K562 (cell line): ENCODE measurements around the gene TDRD9. TPM values are rescaled to one million over a fixed set of nuclear protein-coding genes. Genes with fewer than 3 reads are reported as not detected.

Experiments
- ATAC-seq: fragments of 200-7000 bp; cut with Tn5 transposase; 3 replicates; pipeline ENCODE4 v1.9.1; 2020; ENCODE audit warnings: moderate library complexity
- BruUV-seq: library from RNA; stranded (reverse); fragments of 400-500 nt; replicated peaks from 2 replicates; lab custom pipeline; 2021; lab: Mats Ljungman, UMichigan
- CTCF ChIA-PET: fragments of 300-600 bp; formaldehyde crosslinking; extraction: SDS; loops from one replicate; lab custom pipeline; 2021; ENCODE audit warnings: low intra/inter-chr PET ratio; lab: Yijun Ruan, JAX
- POLR2A ChIA-PET: fragments of 300-600, 350-650 bp; sonication (Branson Sonifier 250); formaldehyde crosslinking; extraction: SDS; loops from one replicate; lab custom pipeline; 2021; ENCODE audit warnings: antibody characterized with exemption, inconsistent platforms; lab: Yijun Ruan, JAX
- DNase-seq, 4 experiments: peaks; one replicate each; pipeline versions ENCODE4 v3.0.0 to v3.0.0-alpha.2; 2011 to 2018; ENCODE audit warnings: low spot score in 3 of 4, mixed read lengths in 3 of 4; ENCODE audit errors: extremely low read depth in 1 of 4
- FAIRE-seq: peaks from 2 replicates; lab custom pipeline; 2011; peaks lifted over from hg19 to GRCh38; lab: Jason Lieb, UNC
- H2AFZ ChIP-seq: 2 replicates; pipeline ENCODE4 v1.6.0; 2011; ENCODE audit warnings: low read depth, low read length, control low read depth, inconsistent platforms
- H3K27ac ChIP-seq: fragments of 200-600 bp; 3 replicates; pipeline ENCODE4 v1.8.0; 2011; ENCODE audit warnings: low read depth, mild to moderate bottlenecking, control low read depth, inconsistent platforms, low read length, moderate library complexity, mixed read lengths; ENCODE audit errors: extremely low read depth
- H3K27me3 ChIP-seq, 2 experiments: fragments of 300-600 bp in 1 of 2; 2 replicates in 1 of 2; 3 replicates in 1 of 2; pipeline versions ENCODE4 v1.6.0 to v1.8.0; 2011; ENCODE audit warnings: inconsistent platforms in 2 of 2, low read length in 2 of 2, mild to moderate bottlenecking in 1 of 2, mixed read lengths in 1 of 2, moderate library complexity in 1 of 2; ENCODE audit not compliant: control insufficient read depth in 2 of 2, insufficient read depth in 2 of 2
- H3K36me3 ChIP-seq: fragments of 300-600 bp; 3 replicates; pipeline ENCODE4 v1.8.0; 2011; ENCODE audit warnings: mild to moderate bottlenecking, low read length, inconsistent platforms; ENCODE audit not compliant: control insufficient read depth, insufficient read depth
- H3K4me1 ChIP-seq, 2 experiments: fragments of 200-600 bp in 1 of 2; replicated peaks in 1 of 2; 2 replicates in 1 of 2; 3 replicates in 1 of 2; pipeline versions ENCODE4 v1.5.1 to v1.8.0; 2011; ENCODE audit warnings: inconsistent platforms in 2 of 2, low read length in 2 of 2, mild to moderate bottlenecking in 1 of 2, mixed read lengths in 1 of 2, moderate library complexity in 1 of 2; ENCODE audit not compliant: control insufficient read depth in 2 of 2, insufficient read depth in 2 of 2
- H3K4me2 ChIP-seq: 2 replicates; pipeline ENCODE4 v1.6.1; 2011; ENCODE audit warnings: low read length, control low read depth, inconsistent platforms, mixed read lengths; ENCODE audit not compliant: insufficient read depth
- H3K4me3 ChIP-seq: fragments of 200-600 bp; sonication (generic), shearing (Covaris generic); 2 replicates; pipeline ENCODE4 v1.5.1; 2016; ENCODE audit warnings: control low read depth, inconsistent platforms
- H3K79me2 ChIP-seq: fragments of 200-600 bp; 3 replicates; pipeline ENCODE4 v1.8.0; 2011; ENCODE audit warnings: low read length, inconsistent platforms; ENCODE audit not compliant: control insufficient read depth, insufficient read depth
- H3K9ac ChIP-seq, 2 experiments: 2 replicates each; pipeline versions ENCODE4 v1.6.0 to v1.6.1; 2011; ENCODE audit warnings: low read depth in 2 of 2, low read length in 2 of 2, control low read depth in 1 of 2, inconsistent platforms in 1 of 2, mild to moderate bottlenecking in 1 of 2, mixed read lengths in 1 of 2; ENCODE audit not compliant: insufficient read depth in 1 of 2
- H3K9me1 ChIP-seq: one replicate; pipeline ENCODE4 v1.6.0; 2011; ENCODE audit warnings: inconsistent platforms, mild to moderate bottlenecking, low read length, moderate library complexity; ENCODE audit not compliant: control insufficient read depth, insufficient read depth
- H3K9me3 ChIP-seq: replicated peaks from 2 replicates; pipeline ENCODE4 v1.5.1; 2011; ENCODE audit warnings: low read depth, low read length, inconsistent platforms; ENCODE audit not compliant: control insufficient read depth, insufficient read depth
- H4K20me1 ChIP-seq: replicated peaks from 2 replicates; pipeline ENCODE4 v1.6.1; 2011; ENCODE audit warnings: low read length, inconsistent platforms, mixed read lengths; ENCODE audit not compliant: control insufficient read depth, insufficient read depth
- ARID3B ChIP-seq: fragments of 250-450 bp; sonication (Bioruptor Pico); IDR thresholded peaks from 2 replicates; pipeline ENCODE4 v1.4.0; 2020; ENCODE audit warnings: borderline replicate concordance
- CREB3 ChIP-seq: fragments of 450-650 bp; conservative IDR thresholded peaks from 2 replicates; pipeline ENCODE4 v1.6.1; 2016; ENCODE audit warnings: missing genetic modification characterization, low read depth, mild to moderate bottlenecking, missing compliant biosample characterization, moderate library complexity
- ETV6 ChIP-seq, 3 experiments: fragments of 150-350 bp in 1 of 3; sonication (generic) in 1 of 3; formaldehyde crosslinking in 1 of 3; IDR thresholded peaks; 2 replicates each; pipeline versions ENCODE4 v1.6.1 to v1.8.0; 2014 to 2022; ENCODE audit warnings: borderline replicate concordance in 2 of 3, low read depth in 2 of 3, antibody characterized with exemption in 1 of 3, low read length in 1 of 3, mild to moderate bottlenecking in 1 of 3, missing genetic modification reagents in 1 of 3
- FOXK2 ChIP-seq, 2 experiments: fragments of 450-650 bp; IDR thresholded peaks in 1 of 2; conservative IDR thresholded peaks in 1 of 2; 2 replicates each; pipeline ENCODE4 v1.6.1; 2016; ENCODE audit warnings: low read depth in 2 of 2, mild to moderate bottlenecking in 1 of 2
- FOXP4 ChIP-seq: sonication (generic); formaldehyde crosslinking; IDR thresholded peaks from 2 replicates; pipeline ENCODE4 v1.8.0; 2022; ENCODE audit warnings: mild to moderate bottlenecking, missing genetic modification reagents, borderline replicate concordance
- HDAC2 ChIP-seq: fragments of 450-650 bp; IDR thresholded peaks from 2 replicates; pipeline ENCODE4 v1.6.1; 2016; ENCODE audit warnings: mild to moderate bottlenecking
- HNRNPLL ChIP-seq: fragments of 200-400 bp; formaldehyde crosslinking; IDR thresholded peaks from 2 replicates; pipeline ENCODE4 v1.6.1; 2017; ENCODE audit warnings: low read length, low read depth, mild to moderate bottlenecking; ENCODE audit not compliant: poor library complexity, severe bottlenecking
- NFIC ChIP-seq: fragments of 450-650 bp; IDR thresholded peaks from 2 replicates; pipeline ENCODE4 v1.6.1; 2017; ENCODE audit warnings: mild to moderate bottlenecking, inconsistent platforms
- ZNF586 ChIP-seq: fragments of 450-650 bp; formaldehyde crosslinking; conservative IDR thresholded peaks from 2 replicates; pipeline ENCODE4 v1.4.0; 2020; ENCODE audit warnings: mild to moderate bottlenecking, moderate library complexity
- ZNF77 ChIP-seq: fragments of 250-450 bp; sonication (Bioruptor Pico); IDR thresholded peaks from 2 replicates; pipeline ENCODE4 v1.5.0; 2020
- WGBS: fragments of 100-300 bp; shearing (Covaris generic); methylation state at CpG from one replicate; pipeline ENCODE4 v1.1.6; 2016; ENCODE audit warnings: low coverage, mixed read lengths; ENCODE audit not compliant: insufficient coverage; ENCODE audit errors: missing lambda C conversion rate; 5-methylcytosine and 5-hydroxymethylcytosine counted together
- in situ Hi-C: fragments of 300-500 bp; cut with MboI; formaldehyde crosslinking; loops from 4 replicates; pipeline ENCODE4 v1.15.0; 2018; ENCODE audit warnings: inconsistent platforms, mixed read lengths
- intact Hi-C: fragments of 100-400 bp; cut with micrococcal nuclease; formaldehyde crosslinking; loops from 2 replicates; pipeline ENCODE4 v1.14.2; 2022
- polyA plus RNA-seq, 8 experiments: library from polyadenylated mRNA; depleted of rRNA in 4 of 8; stranded (reverse) in 5 of 8; unstranded in 3 of 8; fragments of >200 nt; fragmentation: Nextera tagmentation in 2 of 8; fragmentation: Illumina TruSeq in 1 of 8; extraction: Ambion mirVana in 2 of 8; extraction: Trizol in 1 of 8; gene quantifications; 2 replicates each; pipeline versions ENCODE4 v1.2.1 to v1.2.3, GENCODE V29; 2011 to 2014; ENCODE audit warnings: inconsistent platforms in 1 of 8, missing spikeins in 1 of 8
- total RNA-seq, 7 experiments: library from RNA; depleted of rRNA in 6 of 7; stranded (reverse); fragments of >200 nt in 6 of 7; fragmentation: Illumina TruSeq in 2 of 7; extraction: Trizol in 2 of 7; gene quantifications; 2 replicates each; pipeline versions ENCODE4 v1.2.1 to v1.2.3, GENCODE V29; 2011 to 2021; ENCODE audit warnings: low replicate concordance in 1 of 7
- TF ChIP-seq, protein P1 (sequence below): sonication (generic); formaldehyde crosslinking; IDR thresholded peaks from 2 replicates; pipeline ENCODE4 v1.8.0; 2023; ENCODE audit warnings: mild to moderate bottlenecking, missing genetic modification reagents

Gene TDRD9
- total and polyA plus RNA-seq, 9 of the 15 experiments (the other 6 are each of a cell fraction or from before 2014, with no cell fraction given), result 0.04 to 0.14 (median 0.04) TPM; not detected in 5

GRCh38 chr14:104031384-104031783 is 103.1 kb downstream of the TDRD9 start:
- H3K9ac ChIP-seq, result no peak overlapping the region
- ATAC-seq, result no peak
- TF ChIP-seq NFIC, result no peak
- TF ChIP-seq, protein P1, sequence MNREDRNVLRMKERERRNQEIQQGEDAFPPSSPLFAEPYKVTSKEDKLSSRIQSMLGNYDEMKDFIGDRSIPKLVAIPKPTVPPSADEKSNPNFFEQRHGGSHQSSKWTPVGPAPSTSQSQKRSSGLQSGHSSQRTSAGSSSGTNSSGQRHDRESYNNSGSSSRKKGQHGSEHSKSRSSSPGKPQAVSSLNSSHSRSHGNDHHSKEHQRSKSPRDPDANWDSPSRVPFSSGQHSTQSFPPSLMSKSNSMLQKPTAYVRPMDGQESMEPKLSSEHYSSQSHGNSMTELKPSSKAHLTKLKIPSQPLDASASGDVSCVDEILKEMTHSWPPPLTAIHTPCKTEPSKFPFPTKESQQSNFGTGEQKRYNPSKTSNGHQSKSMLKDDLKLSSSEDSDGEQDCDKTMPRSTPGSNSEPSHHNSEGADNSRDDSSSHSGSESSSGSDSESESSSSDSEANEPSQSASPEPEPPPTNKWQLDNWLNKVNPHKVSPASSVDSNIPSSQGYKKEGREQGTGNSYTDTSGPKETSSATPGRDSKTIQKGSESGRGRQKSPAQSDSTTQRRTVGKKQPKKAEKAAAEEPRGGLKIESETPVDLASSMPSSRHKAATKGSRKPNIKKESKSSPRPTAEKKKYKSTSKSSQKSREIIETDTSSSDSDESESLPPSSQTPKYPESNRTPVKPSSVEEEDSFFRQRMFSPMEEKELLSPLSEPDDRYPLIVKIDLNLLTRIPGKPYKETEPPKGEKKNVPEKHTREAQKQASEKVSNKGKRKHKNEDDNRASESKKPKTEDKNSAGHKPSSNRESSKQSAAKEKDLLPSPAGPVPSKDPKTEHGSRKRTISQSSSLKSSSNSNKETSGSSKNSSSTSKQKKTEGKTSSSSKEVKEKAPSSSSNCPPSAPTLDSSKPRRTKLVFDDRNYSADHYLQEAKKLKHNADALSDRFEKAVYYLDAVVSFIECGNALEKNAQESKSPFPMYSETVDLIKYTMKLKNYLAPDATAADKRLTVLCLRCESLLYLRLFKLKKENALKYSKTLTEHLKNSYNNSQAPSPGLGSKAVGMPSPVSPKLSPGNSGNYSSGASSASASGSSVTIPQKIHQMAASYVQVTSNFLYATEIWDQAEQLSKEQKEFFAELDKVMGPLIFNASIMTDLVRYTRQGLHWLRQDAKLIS (CRISPR knock-in tag), result no peak
- no peak for TF ChIP-seq ZNF586 (CRISPR knock-in tag)
- no peak for TF ChIP-seq ETV6 (IDR thresholded peaks at IDR 0.05; ENCODE audit: borderline replicate concordance in 1 of 2, low read depth in 2 of 2, low read length in 1 of 2)
- no peak for TF ChIP-seq ETV6 (CRISPR knock-in tag; IDR thresholded peaks at IDR 0.05; ENCODE audit: borderline replicate concordance)
- no peak for TF ChIP-seq ARID3B (CRISPR knock-in tag)
- no peak for TF ChIP-seq CREB3 (tag)
- TF ChIP-seq ZNF77 (CRISPR knock-in tag), result no peak
- no peak for TF ChIP-seq HNRNPLL
- TF ChIP-seq FOXP4, result no peak
- TF ChIP-seq HDAC2, result no peak
- no peak for TF ChIP-seq FOXK2 (conservative IDR thresholded peaks at IDR 0.05 in 1 of 2, IDR thresholded peaks at IDR 0.05 in 1 of 2; ENCODE audit: low read depth in 2 of 2)
- TF ChIP-seq, all 486 proteins: peak for 0
- in situ Hi-C loops (no loop called here), intact Hi-C loops (no loop called here)
- ChIA-PET POLR2A (interaction anchor here (0.5 to 0.7 kb wide), 2 partner anchors 211 to 615 kb away, joined by 3 read pairs; no protein-coding TSS in a partner anchor), CTCF (no interaction called here)
- Histone ChIP-seq H2AFZ (no peak overlapping the region), H3K4me3 (no peak overlapping the region), H3K36me3 (no peaks in the 10 kb centered on the region), H3K4me1 (no peaks in the 10 kb centered on the region), H4K20me1 (no peaks in the 10 kb centered on the region), H3K9me1 (no peaks in the 10 kb centered on the region), H3K27ac (no peak overlapping the region), H3K27me3 (peaks cover 3 to 29% of the 10 kb centered on the region in 2 experiments; a peak in 3 of 5 replicates), H3K4me2 (no peak overlapping the region), H3K79me2 (no peaks in the 10 kb centered on the region), H3K9me3 (no peaks in the 10 kb centered on the region)
- WGBS, result 0% methylated on average over 3 of the region's 5 CpGs
- BruUV-seq, result no TSS peak
- DNase-seq (no peak), FAIRE-seq (no peak)
